Neural progenitor cell (in vitro differentiated cells): ENCODE results near the gene CCDC178. TPM values are rescaled to one million over a fixed set of nuclear protein-coding genes. Genes with fewer than 3 reads are reported as not detected.
A peak's percentile ranks its signal among the peaks of the same experiment; 100 is the strongest.
"Not testable (repeated sequence)": the region's sequence is repeated elsewhere in the genome, so short reads cannot be mapped to it uniquely, and the experiment has no call there.

ENCODE experiments used
- DNase-seq: peaks from one replicate; pipeline ENCODE4 v3.0.0-alpha.2; 2016; ENCODE audit warnings: low spot score
- H2AFZ ChIP-seq: fragments of 200-600 bp; sonication (generic); replicated peaks from 2 replicates; pipeline ENCODE4 v1.6.1; 2016; ENCODE audit warnings: antibody characterized with exemption
- H3F3A ChIP-seq: fragments of 200-600 bp; sonication (generic); 2 replicates; pipeline ENCODE4 v1.6.1; 2016; ENCODE audit warnings: antibody characterized with exemption, low read depth
- H3K27ac ChIP-seq: fragments of 200-600 bp; sonication (generic); 2 replicates; pipeline ENCODE4 v1.5.1; 2016; ENCODE audit warnings: mild to moderate bottlenecking
- H3K27me3 ChIP-seq: fragments of 200-600 bp; sonication (generic); 2 replicates; pipeline ENCODE4 v1.6.1; 2016; ENCODE audit warnings: mild to moderate bottlenecking, moderate library complexity
- H3K36me3 ChIP-seq: fragments of 200-600 bp; sonication (generic); 2 replicates; pipeline ENCODE4 v1.5.1; 2016
- H3K4me1 ChIP-seq: fragments of 200-600 bp; sonication (generic); 2 replicates; pipeline ENCODE4 v1.6.1; 2016; ENCODE audit warnings: mixed run types
- H3K4me2 ChIP-seq: fragments of 200-600 bp; sonication (generic); 2 replicates; pipeline ENCODE4 v1.6.1; 2016
- H3K4me3 ChIP-seq: fragments of 200-600 bp; sonication (generic); 2 replicates; pipeline ENCODE4 v1.5.1; 2016
- H3K79me2 ChIP-seq: fragments of 200-600 bp; sonication (generic); 2 replicates; pipeline ENCODE4 v1.6.1; 2016; ENCODE audit warnings: low read depth
- H3K9ac ChIP-seq: fragments of 200-600 bp; sonication (generic); 2 replicates; pipeline ENCODE4 v1.6.1; 2016
- H3K9me3 ChIP-seq: fragments of 200-600 bp; sonication (generic); 2 replicates; pipeline ENCODE4 v1.5.1; 2016; ENCODE audit warnings: low read depth
- H4K20me1 ChIP-seq: fragments of 200-600 bp; sonication (generic); 2 replicates; pipeline ENCODE4 v1.6.1; 2016; ENCODE audit warnings: low read depth
- H3K27ac Mint-ChIP-seq: 3 replicates; pipeline ENCODE4 v1.8.0; 2021; ENCODE audit warnings: mixed read lengths
- H3K27me3 Mint-ChIP-seq: 2 replicates; pipeline ENCODE4 v1.8.0; 2022; ENCODE audit warnings: low read depth, mild to moderate bottlenecking, inconsistent platforms, moderate library complexity, mixed read lengths; ENCODE audit not compliant: insufficient read depth
- H3K36me3 Mint-ChIP-seq: 3 replicates; pipeline ENCODE4 v1.8.0; 2021; ENCODE audit warnings: mixed read lengths
- H3K4me1 Mint-ChIP-seq: 3 replicates; pipeline ENCODE4 v1.8.0; 2021; ENCODE audit warnings: mixed read lengths
- H3K4me3 Mint-ChIP-seq: 3 replicates; pipeline ENCODE4 v1.8.0; 2021; ENCODE audit warnings: mild to moderate bottlenecking, moderate library complexity, mixed read lengths
- H3K9me3 Mint-ChIP-seq: 3 replicates; pipeline ENCODE4 v1.8.0; 2020; ENCODE audit warnings: mixed read lengths
- EZH2 ChIP-seq: fragments of 200-600 bp; sonication (generic); IDR thresholded peaks from 2 replicates; pipeline ENCODE4 v1.6.1; 2017; ENCODE audit warnings: antibody characterized with exemption, mild to moderate bottlenecking, moderate library complexity
- EZH2phosphoT487 ChIP-seq: fragments of 200-600 bp; sonication (generic); IDR thresholded peaks from 2 replicates; pipeline ENCODE4 v1.6.1; 2017; ENCODE audit warnings: antibody characterized with exemption
- total RNA-seq: library from RNA; depleted of rRNA; stranded (reverse); fragments of >200 nt; gene quantifications from 2 replicates; pipeline ENCODE4 v1.2.3, GENCODE V29; 2015; ENCODE audit warnings: low replicate concordance
- TF ChIP-seq, protein P1 (sequence below): fragments of 200-600 bp; sonication (generic); IDR thresholded peaks from 2 replicates; pipeline ENCODE4 v1.5.1; 2017; ENCODE audit warnings: antibody characterized with exemption, mild to moderate bottlenecking

CCDC178 gene
- total RNA-seq, 1 donor from 2014 or later, result 0.51 TPM

DNA sequence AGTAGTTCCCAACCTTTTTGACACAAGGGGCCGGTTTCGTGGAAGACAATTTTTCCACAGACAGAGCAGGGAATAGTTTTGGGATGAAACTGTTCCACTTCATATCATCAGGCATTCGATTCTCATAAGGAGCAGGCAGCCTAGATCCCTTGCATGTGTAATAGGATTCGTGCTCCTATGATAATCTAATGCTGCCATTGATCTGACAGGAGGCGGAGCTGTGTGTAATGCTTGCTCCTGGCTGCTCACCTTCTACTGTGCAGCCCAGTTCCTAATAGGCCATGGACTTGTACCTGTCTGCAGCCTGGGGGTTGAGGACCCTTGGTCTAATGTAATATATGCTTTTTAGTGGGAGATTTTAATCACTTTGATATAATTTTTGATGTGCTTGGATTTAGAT is 479.0 kb downstream of the CCDC178 start:
- Histone ChIP-seq H3K79me2 (no peaks in the 10 kb centered on the region), H4K20me1 (no peaks in the 10 kb centered on the region), H3K4me3 (no peak overlapping the region), H3F3A (no peaks in the 10 kb centered on the region), H3K4me1 (no peaks in the 10 kb centered on the region), H3K27me3 (no peaks in the 10 kb centered on the region), H3K9me3 (no peaks in the 10 kb centered on the region), H3K9ac (no peak overlapping the region), H2AFZ (no peak overlapping the region), H3K36me3 (no peaks in the 10 kb centered on the region), H3K4me2 (no peak overlapping the region), H3K27ac (no peak overlapping the region)
- Mint-ChIP-seq H3K9me3 (no peaks in the 10 kb centered on the region), H3K4me1 (peaks cover 19% of the 10 kb centered on the region), H3K4me3 (no peak overlapping the region), H3K36me3 (no peaks in the 10 kb centered on the region), H3K27me3 (no peaks in the 10 kb centered on the region), H3K27ac (no peak overlapping the region)
- TF ChIP-seq, protein P1, sequence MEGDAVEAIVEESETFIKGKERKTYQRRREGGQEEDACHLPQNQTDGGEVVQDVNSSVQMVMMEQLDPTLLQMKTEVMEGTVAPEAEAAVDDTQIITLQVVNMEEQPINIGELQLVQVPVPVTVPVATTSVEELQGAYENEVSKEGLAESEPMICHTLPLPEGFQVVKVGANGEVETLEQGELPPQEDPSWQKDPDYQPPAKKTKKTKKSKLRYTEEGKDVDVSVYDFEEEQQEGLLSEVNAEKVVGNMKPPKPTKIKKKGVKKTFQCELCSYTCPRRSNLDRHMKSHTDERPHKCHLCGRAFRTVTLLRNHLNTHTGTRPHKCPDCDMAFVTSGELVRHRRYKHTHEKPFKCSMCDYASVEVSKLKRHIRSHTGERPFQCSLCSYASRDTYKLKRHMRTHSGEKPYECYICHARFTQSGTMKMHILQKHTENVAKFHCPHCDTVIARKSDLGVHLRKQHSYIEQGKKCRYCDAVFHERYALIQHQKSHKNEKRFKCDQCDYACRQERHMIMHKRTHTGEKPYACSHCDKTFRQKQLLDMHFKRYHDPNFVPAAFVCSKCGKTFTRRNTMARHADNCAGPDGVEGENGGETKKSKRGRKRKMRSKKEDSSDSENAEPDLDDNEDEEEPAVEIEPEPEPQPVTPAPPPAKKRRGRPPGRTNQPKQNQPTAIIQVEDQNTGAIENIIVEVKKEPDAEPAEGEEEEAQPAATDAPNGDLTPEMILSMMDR, result no peak
- TF ChIP-seq EZH2phosphoT487 (no peak), EZH2 (no peak)
- no peak for DNase-seq

- H3K79me2 ChIP-seq, result no peaks in the 10 kb centered on the region
- H3K4me3 ChIP-seq, result no peak overlapping the region
- DNase-seq, result no peak
- Mint-ChIP-seq H3K4me1 (peaks cover 21% of the 10 kb centered on the region), H3K27me3 (no peaks in the 10 kb centered on the region), H3K9me3 (no peaks in the 10 kb centered on the region), H3K27ac (no peak overlapping the region), H3K36me3 (no peaks in the 10 kb centered on the region), H3K4me3 (no peak overlapping the region)
- TF ChIP-seq EZH2phosphoT487, result no peak
- TF ChIP-seq EZH2, result no peak
- TF ChIP-seq, protein P1, result no peak
- no peak overlapping the region for H3K4me2 ChIP-seq
- H3K9ac ChIP-seq, result no peak overlapping the region
- H3K27me3 ChIP-seq, result no peaks in the 10 kb centered on the region
- H3K4me1 ChIP-seq, result no peaks in the 10 kb centered on the region
- no peaks in the 10 kb centered on the region for H3K36me3 ChIP-seq
- no peaks in the 10 kb centered on the region for H4K20me1 ChIP-seq
- no peak overlapping the region for H3K27ac ChIP-seq
- H3K9me3 ChIP-seq, result no peaks in the 10 kb centered on the region
- H3F3A ChIP-seq, result no peaks in the 10 kb centered on the region
- H2AFZ ChIP-seq, result no peak overlapping the region
Measured at GRCh38 chr18:32958746-32959145, 481.8 kb downstream of the CCDC178 start.

GRCh38 chr18:32956591-32957315 is 483.8 kb downstream of the CCDC178 start:
- no peak overlapping the region for H3K4me3 Mint-ChIP-seq
- Histone ChIP-seq H2AFZ (no peak overlapping the region), H3K27me3 (no peaks in the 10 kb centered on the region), H3K4me3 (no peak overlapping the region), H3K27ac (no peak overlapping the region), H3K36me3 (no peaks in the 10 kb centered on the region), H3K9me3 (no peaks in the 10 kb centered on the region), H3K9ac (no peak overlapping the region), H4K20me1 (no peaks in the 10 kb centered on the region), H3K79me2 (no peaks in the 10 kb centered on the region), H3K4me1 (no peaks in the 10 kb centered on the region), H3K4me2 (no peak overlapping the region), H3F3A (no peaks in the 10 kb centered on the region)
- DNase-seq, result peak; percentile 36
- no peak overlapping the region for H3K27ac Mint-ChIP-seq
- peaks cover 19% of the 10 kb centered on the region for H3K4me1 Mint-ChIP-seq
- peaks cover 2% of the 10 kb centered on the region for H3K36me3 Mint-ChIP-seq
- TF ChIP-seq EZH2phosphoT487, result no peak
- TF ChIP-seq, protein P1, result peak; percentile 56
- no peak for TF ChIP-seq EZH2
- no peaks in the 10 kb centered on the region for H3K27me3 Mint-ChIP-seq
- H3K9me3 Mint-ChIP-seq, result peaks cover 10% of the 10 kb centered on the region

GRCh38 chr18:32952318-32952717 is 488.2 kb downstream of the CCDC178 start:
- H3K36me3 ChIP-seq, H3K27ac Mint-ChIP-seq, H3K27ac ChIP-seq, H2AFZ ChIP-seq, H4K20me1 ChIP-seq, H3K4me2 ChIP-seq, H3K4me1 ChIP-seq, H3F3A ChIP-seq, H3K79me2 ChIP-seq, H3K36me3 Mint-ChIP-seq, H3K4me1 Mint-ChIP-seq, H3K27me3 Mint-ChIP-seq, H3K4me3 ChIP-seq, H3K4me3 Mint-ChIP-seq, DNase-seq, H3K9me3 ChIP-seq, H3K9ac ChIP-seq, H3K27me3 ChIP-seq: not testable (repeated sequence)
- peaks cover 10% of the 10 kb centered on the region for H3K9me3 Mint-ChIP-seq
